Measurements from ENCODE around the gene SPRY4.

SPRY4 gene

GRCh38 chr5:142327111-142327842 lies 2.5 kb upstream of the SPRY4 start:
- Histone ChIP-seq H3K4me1 (ENCODE audit: control insufficient read depth, low read length) (peaks cover 9% of the 10 kb centered on the region; the same call in 1 of the 2 replicates), H3K79me2 (ENCODE audit: control insufficient read depth, low read length) (no peaks in the 10 kb centered on the region), H4K20me1 (ENCODE audit: control insufficient read depth, insufficient read depth, low read depth, low read length) (peaks cover 12% of the 10 kb centered on the region; the same call in 1 of the 2 replicates), H3K27me3 (ENCODE audit: control insufficient read depth, low read length) (peaks cover 51% of the 10 kb centered on the region), H3K27ac (ENCODE audit: low read depth, low read length) (no peak overlapping the region), H3K4me2 (ENCODE audit: low read length) (no peak overlapping the region), H3K4me3 (ENCODE audit: low read length) (no peak overlapping the region), H3F3A (ENCODE audit: control insufficient read depth, insufficient read depth) (no peaks in the 10 kb centered on the region), H3K9me2 (replicated peaks; ENCODE audit: control insufficient read depth, low read length) (no peaks in the 10 kb centered on the region), H3K36me3 (ENCODE audit: control insufficient read depth, low read length) (no peaks in the 10 kb centered on the region), H3K9me3 (ENCODE audit: control insufficient read depth, insufficient read depth, low read length) (no peaks in the 10 kb centered on the region)
- TF ChIP-seq CTCF (IDR thresholded peaks at IDR 0.05; ENCODE audit: low read depth, low read length, poor library complexity, severe bottlenecking) = no peak
- no peak for TF ChIP-seq EZH2phosphoT487 (IDR thresholded peaks at IDR 0.05; ENCODE audit: borderline replicate concordance, low read length)

- peaks cover 12% of the 10 kb centered on the region; the same call in 1 of the 2 replicates for H4K20me1 ChIP-seq (ENCODE audit: control insufficient read depth, insufficient read depth, low read depth, low read length)
- H3K36me3 ChIP-seq (ENCODE audit: control insufficient read depth, low read length) = no peaks in the 10 kb centered on the region
- no peaks in the 10 kb centered on the region for H3K9me2 ChIP-seq (replicated peaks; ENCODE audit: control insufficient read depth, low read length)
- no peak overlapping the region for H3K4me3 ChIP-seq (ENCODE audit: low read length)
- no peak overlapping the region for H3K27ac ChIP-seq (ENCODE audit: low read depth, low read length)
- no peaks in the 10 kb centered on the region for H3F3A ChIP-seq (ENCODE audit: control insufficient read depth, insufficient read depth)
- no peaks in the 10 kb centered on the region for H3K79me2 ChIP-seq (ENCODE audit: control insufficient read depth, low read length)
- H3K4me2 ChIP-seq (ENCODE audit: low read length) = no peak overlapping the region
- H3K9me3 ChIP-seq (ENCODE audit: control insufficient read depth, insufficient read depth, low read length) = no peaks in the 10 kb centered on the region
- peaks cover 9% of the 10 kb centered on the region; the same call in 1 of the 2 replicates for H3K4me1 ChIP-seq (ENCODE audit: control insufficient read depth, low read length)
- TF ChIP-seq EZH2phosphoT487 (IDR thresholded peaks at IDR 0.05; ENCODE audit: borderline replicate concordance, low read length) (no peak), CTCF (IDR thresholded peaks at IDR 0.05; ENCODE audit: low read depth, low read length, poor library complexity, severe bottlenecking) (no peak)
- H3K27me3 ChIP-seq (ENCODE audit: control insufficient read depth, low read length) = peaks cover 49% of the 10 kb centered on the region
These were observed 1.7 kb upstream of the SPRY4 start for GRCh38 chr5:142326480-142326938.

DNA sequence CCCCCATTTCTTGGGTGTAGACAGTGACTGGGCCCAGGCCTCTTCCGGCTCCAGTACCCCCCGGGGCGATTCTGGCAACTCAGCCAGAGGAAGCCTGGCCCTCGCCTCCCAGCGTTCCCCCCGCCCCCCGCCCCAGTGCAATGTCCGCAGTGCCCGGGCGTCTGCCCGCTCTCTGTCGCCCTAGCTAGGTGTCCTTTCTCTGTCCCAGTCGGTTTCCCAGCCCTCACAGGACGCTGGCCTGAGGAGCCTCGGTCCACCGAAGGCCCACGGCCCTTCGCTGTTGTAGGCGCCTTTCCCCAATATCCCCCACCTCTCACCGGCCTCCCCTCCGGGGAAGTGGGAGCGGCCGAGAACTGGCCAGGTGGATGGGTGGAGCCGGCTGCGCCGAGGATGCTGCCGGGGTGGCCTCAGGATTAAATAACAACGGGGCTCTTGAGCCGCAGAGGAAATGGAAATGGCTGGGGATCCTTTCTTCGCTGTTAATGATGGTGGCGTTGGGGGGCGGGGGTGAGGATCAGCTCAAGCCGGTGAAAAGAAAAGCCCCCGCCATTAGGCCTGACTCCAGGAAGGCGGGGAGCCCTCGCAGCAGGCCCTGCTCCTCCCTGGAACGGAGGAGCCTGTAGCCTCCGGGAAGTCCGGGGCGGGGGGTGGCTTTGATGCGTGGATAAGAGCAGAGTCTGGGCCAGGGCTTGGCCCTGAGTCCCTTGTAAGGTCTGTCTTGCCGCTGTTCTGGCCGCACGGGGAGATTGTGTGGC lies 1.1 kb upstream of the SPRY4 start:
- Histone ChIP-seq H3K27ac (ENCODE audit: low read depth, low read length) (no peak overlapping the region), H3K4me3 (ENCODE audit: low read length) (no peak overlapping the region)

More for the DNA sequence above, 1.1 kb upstream of the SPRY4 start:
- H3K79me2 ChIP-seq (ENCODE audit: control insufficient read depth, low read length) = no peaks in the 10 kb centered on the region
- H3F3A ChIP-seq (ENCODE audit: control insufficient read depth, insufficient read depth) = no peaks in the 10 kb centered on the region
- no peaks in the 10 kb centered on the region for H3K9me3 ChIP-seq (ENCODE audit: control insufficient read depth, insufficient read depth, low read length)
- H3K27me3 ChIP-seq (ENCODE audit: control insufficient read depth, low read length) = peaks cover 55% of the 10 kb centered on the region
- H3K36me3 ChIP-seq (ENCODE audit: control insufficient read depth, low read length) = no peaks in the 10 kb centered on the region
- peaks cover 9% of the 10 kb centered on the region; the same call in 1 of the 2 replicates for H3K4me1 ChIP-seq (ENCODE audit: control insufficient read depth, low read length)
- no peaks in the 10 kb centered on the region for H3K9me2 ChIP-seq (replicated peaks; ENCODE audit: control insufficient read depth, low read length)
- TF ChIP-seq CTCF (IDR thresholded peaks at IDR 0.05; ENCODE audit: low read depth, low read length, poor library complexity, severe bottlenecking) = no peak
- TF ChIP-seq EZH2phosphoT487 (IDR thresholded peaks at IDR 0.05; ENCODE audit: borderline replicate concordance, low read length) = no peak
- no peak overlapping the region for H3K4me2 ChIP-seq (ENCODE audit: low read length)
- peaks cover 16% of the 10 kb centered on the region for H4K20me1 ChIP-seq (ENCODE audit: control insufficient read depth, insufficient read depth, low read depth, low read length)
